Stimulated activated CD8-positive, alpha-beta memory T cell treated with anti-CD3 and anti-CD28 coated beads, Interleukin-4, amount 100 ng/mL, for 4 hours (primary cell): Measurements from ENCODE around the gene DUSP19.

ENCODE experiments used
- DNase-seq, 2 donors: peaks; one replicate each; pipeline ENCODE4 v3.0.0-alpha.2; 2020; ENCODE audit warnings: low read depth in 2 of 2, low spot score in 1 of 2

The DUSP19 gene

GRCh38 chr2:183124222-183124956 lies 45.8 kb downstream of the DUSP19 start, which contains the start of gene NUP35:
Gene NUP35, plus strand, starts transcription at chr2:183124443. Its CDS starts 15 bp downstream, at chr2:183124458.
- DNase-seq = peak; percentile 71 to 90

- DNase-seq = no peak
These were observed 46.4 kb downstream of the DUSP19 start for GRCh38 chr2:183124957-183125255.

GRCh38 chr2:183125659-183126341 lies 47.3 kb downstream of the DUSP19 start:
- DNase-seq = no peak

- no peak for DNase-seq
These were observed 48.1 kb downstream of the DUSP19 start for GRCh38 chr2:183126635-183127034.

- no peak for DNase-seq
These were observed 55.5 kb downstream of the DUSP19 start for GRCh38 chr2:183134016-183134415.

GRCh38 chr2:183148955-183149354 lies 70.4 kb downstream of the DUSP19 start:
- DNase-seq = no peak

GRCh38 chr2:183149489-183149888 lies 70.9 kb downstream of the DUSP19 start:
- no peak for DNase-seq
